ENCODE measurements around the gene STOM. TPM values are rescaled to one million over a fixed set of nuclear protein-coding genes. Genes with fewer than 3 reads are reported as not detected.
A peak's percentile ranks its signal among the peaks of the same experiment; 100 is the strongest.

The STOM gene
- total RNA-seq, 2 donors from 2014 or later = 26.6 to 35.6 TPM

GRCh38 chr9:121298016-121298538, 72.0 kb downstream of the STOM start:
- 68 to 72% methylated on average over 3 to 7 of the region's 7 CpGs for whole genome bisulfite sequencing, 2 experiments (ENCODE audit: insufficient coverage in 1 of 2, insufficient read length in 1 of 2)
- Mint-ChIP-seq H3K4me1 (peaks cover 24% of the 10 kb centered on the region), H3K27me3 (ENCODE audit: insufficient read depth) (peaks cover 20% of the 10 kb centered on the region), H3K27ac (peak overlapping the region; percentile 67), H3K36me3 (ENCODE audit: low read depth) (peaks cover 4% of the 10 kb centered on the region), H3K4me3 (peak overlapping the region; percentile 70), H3K9me3 (no peaks in the 10 kb centered on the region)
- H3K36me3 ChIP-seq (ENCODE audit: control insufficient read depth, insufficient read depth, low read length) = no peaks in the 10 kb centered on the region
- DNase-seq = peak; percentile 47
- peak overlapping the region; percentile 19 for H3K27ac ChIP-seq (ENCODE audit: low read depth, low read length)
- TF ChIP-seq CTCF (conservative IDR thresholded peaks at IDR 0.05) = no peak
- H3K9ac ChIP-seq (ENCODE audit: extremely low read depth, low read length, poor library complexity, severe bottlenecking) = no peak overlapping the region
- no peak overlapping the region for H3K4me3 ChIP-seq (ENCODE audit: low read length)
- no peaks in the 10 kb centered on the region for H3K27me3 ChIP-seq (ENCODE audit: control insufficient read depth, insufficient read depth, low read length, poor library complexity, severe bottlenecking)
- peaks cover 6% of the 10 kb centered on the region for H3K4me1 ChIP-seq (ENCODE audit: control insufficient read depth, insufficient read depth, low read length)
- H3K9me3 ChIP-seq (ENCODE audit: control insufficient read depth, low read length) = no peaks in the 10 kb centered on the region

DNA sequence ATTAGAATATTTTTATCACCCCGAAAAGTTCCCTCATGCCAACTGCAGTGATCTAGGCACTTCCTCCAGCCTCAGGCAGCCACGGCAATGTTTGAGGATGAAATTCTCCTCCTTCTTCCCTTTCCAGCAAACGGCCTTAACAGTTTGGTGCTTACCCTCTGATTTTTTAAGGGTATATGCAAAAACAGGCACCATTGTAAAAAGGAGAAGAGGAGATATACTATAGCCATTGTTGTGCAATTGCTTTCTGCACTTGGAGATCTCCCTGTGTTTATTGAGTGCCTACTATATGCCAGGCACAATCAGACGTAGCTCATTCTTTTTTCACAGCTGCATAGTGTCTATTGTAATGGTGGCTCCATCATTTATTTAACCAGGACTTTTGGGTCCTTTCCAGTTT, 72.7 kb downstream of the STOM start:
- no peaks in the 10 kb centered on the region for H3K9me3 ChIP-seq (ENCODE audit: control insufficient read depth, low read length)
- 85 to 91% methylated on average over 2 to 4 of the region's 4 CpGs for WGBS, 2 experiments (ENCODE audit: insufficient coverage in 1 of 2, insufficient read length in 1 of 2)
- DNase-seq = no peak
- Mint-ChIP-seq H3K4me3 (no peak overlapping the region), H3K9me3 (no peaks in the 10 kb centered on the region), H3K36me3 (ENCODE audit: low read depth) (no peaks in the 10 kb centered on the region), H3K27ac (no peak overlapping the region), H3K4me1 (peaks cover 24% of the 10 kb centered on the region), H3K27me3 (ENCODE audit: insufficient read depth) (peaks cover 19% of the 10 kb centered on the region)
- TF ChIP-seq CTCF (conservative IDR thresholded peaks at IDR 0.05) = no peak
- no peaks in the 10 kb centered on the region for H3K27me3 ChIP-seq (ENCODE audit: control insufficient read depth, insufficient read depth, low read length, poor library complexity, severe bottlenecking)
- no peak overlapping the region for H3K27ac ChIP-seq (ENCODE audit: low read depth, low read length)
- H3K4me1 ChIP-seq (ENCODE audit: control insufficient read depth, insufficient read depth, low read length) = peaks cover 6% of the 10 kb centered on the region
- H3K4me3 ChIP-seq (ENCODE audit: low read length) = no peak overlapping the region
- H3K36me3 ChIP-seq (ENCODE audit: control insufficient read depth, insufficient read depth, low read length) = no peaks in the 10 kb centered on the region
- H3K9ac ChIP-seq (ENCODE audit: extremely low read depth, low read length, poor library complexity, severe bottlenecking) = no peak overlapping the region

- H3K4me3 ChIP-seq (ENCODE audit: low read length) = no peak overlapping the region
- peaks cover 24% of the 10 kb centered on the region for H3K4me1 Mint-ChIP-seq
- no peak overlapping the region for H3K9ac ChIP-seq (ENCODE audit: extremely low read depth, low read length, poor library complexity, severe bottlenecking)
- H3K9me3 ChIP-seq (ENCODE audit: control insufficient read depth, low read length) = no peaks in the 10 kb centered on the region
- no peaks in the 10 kb centered on the region for H3K36me3 ChIP-seq (ENCODE audit: control insufficient read depth, insufficient read depth, low read length)
- no peak overlapping the region for H3K4me3 Mint-ChIP-seq
- peaks cover 6% of the 10 kb centered on the region for H3K4me1 ChIP-seq (ENCODE audit: control insufficient read depth, insufficient read depth, low read length)
- H3K27ac Mint-ChIP-seq = no peak overlapping the region
- no peaks in the 10 kb centered on the region for H3K9me3 Mint-ChIP-seq
- peaks cover 13% of the 10 kb centered on the region for H3K27me3 Mint-ChIP-seq (ENCODE audit: insufficient read depth)
- no peaks in the 10 kb centered on the region for H3K27me3 ChIP-seq (ENCODE audit: control insufficient read depth, insufficient read depth, low read length, poor library complexity, severe bottlenecking)
- no peak for TF ChIP-seq CTCF (conservative IDR thresholded peaks at IDR 0.05)
- DNase-seq = no peak
- H3K36me3 Mint-ChIP-seq (ENCODE audit: low read depth) = no peaks in the 10 kb centered on the region
- WGBS, 2 experiments (ENCODE audit: insufficient coverage in 1 of 2, insufficient read length in 1 of 2) = 84 to 89% methylated on average over 2 to 7 of the region's 7 CpGs
- H3K27ac ChIP-seq (ENCODE audit: low read depth, low read length) = no peak overlapping the region
These were observed 73.6 kb downstream of the STOM start for GRCh38 chr9:121296213-121297127.

All from endodermal cell (in vitro differentiated cells).